Hematopoietic multipotent progenitor cell treated with erythropoietin and hydrocortisone succinate and interleukin-3 and kit ligand, for 17 days (in vitro differentiated cells): Measurements from ENCODE around the gene GPC5.
"Not testable (repeated sequence)": the region's sequence is repeated elsewhere in the genome, so short reads cannot be mapped to it uniquely, and the experiment has no call there.

ENCODE experiments used
- DNase-seq: peaks from one replicate; pipeline ENCODE4 v3.0.0-alpha.2; 2015; ENCODE audit warnings: low spot score

Gene GPC5

DNA sequence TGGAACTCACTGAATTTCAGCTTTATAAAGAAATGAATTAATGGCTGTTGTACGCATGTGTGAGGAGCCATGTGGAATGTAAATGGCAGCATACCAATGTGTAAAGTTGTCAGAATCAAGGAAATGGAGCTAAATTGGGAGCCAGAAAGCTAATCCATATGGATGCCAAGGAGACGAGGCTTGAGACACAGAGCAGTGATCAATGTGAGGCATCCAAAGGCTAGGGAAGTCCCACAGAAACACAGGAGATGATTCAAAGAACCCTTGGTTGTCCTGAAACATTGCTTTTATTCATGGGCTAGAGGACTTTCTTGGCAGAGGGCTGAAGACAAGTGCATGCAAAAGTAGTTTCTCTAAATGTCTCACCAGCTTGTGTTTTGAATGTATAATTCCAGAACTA is 1271.7 kb downstream of the GPC5 start:
- DNase-seq, result no peak

GRCh38 chr13:92671821-92672220 is 1273.4 kb downstream of the GPC5 start:
- no peak for DNase-seq

- no peak for DNase-seq
Measured at GRCh38 chr13:92676246-92676645, 1277.8 kb downstream of the GPC5 start.

DNA sequence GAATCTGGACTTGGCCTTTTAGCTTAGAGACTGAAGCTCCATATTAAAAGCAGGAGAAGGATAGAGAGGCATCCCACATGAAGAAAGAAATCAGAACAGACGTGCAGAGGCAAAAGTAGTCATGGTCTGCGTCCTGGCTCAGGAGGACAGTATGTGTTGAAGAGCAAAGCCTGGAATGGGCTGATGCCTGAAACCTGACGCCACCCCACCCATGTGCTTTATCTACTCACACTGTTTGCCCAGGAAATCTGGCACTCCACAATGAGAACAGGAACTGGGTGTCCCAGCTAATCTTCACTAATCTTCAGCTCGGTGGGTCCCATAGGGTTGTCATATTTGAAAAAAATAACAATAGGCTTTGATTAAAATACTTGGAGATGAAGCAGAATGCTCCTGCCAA is 1279.2 kb downstream of the GPC5 start:
- DNase-seq, result no peak

- no peak for DNase-seq
Measured at GRCh38 chr13:92679602-92680001, 1281.2 kb downstream of the GPC5 start.

DNA sequence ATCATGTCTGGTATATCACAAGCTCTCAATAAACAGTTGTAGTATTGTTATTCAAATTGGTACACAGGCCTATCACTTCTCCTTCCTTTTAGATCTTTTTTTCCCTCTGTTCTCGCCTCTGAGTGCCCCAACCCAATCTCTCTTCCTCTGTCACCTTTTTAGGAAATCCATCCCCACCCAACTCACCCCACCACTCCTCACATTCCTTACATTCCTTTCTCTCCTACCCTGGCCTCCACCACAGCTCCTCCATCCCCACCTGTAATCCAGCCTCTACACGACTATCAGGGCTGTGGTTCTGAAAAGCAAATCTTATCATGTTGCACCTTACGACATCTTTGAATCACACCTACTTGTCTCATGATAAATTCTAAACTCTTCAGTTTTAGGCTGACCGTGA is 1282.8 kb downstream of the GPC5 start:
- no peak for DNase-seq

GRCh38 chr13:92682832-92683517 is 1284.6 kb downstream of the GPC5 start:
- DNase-seq, result no peak

DNA sequence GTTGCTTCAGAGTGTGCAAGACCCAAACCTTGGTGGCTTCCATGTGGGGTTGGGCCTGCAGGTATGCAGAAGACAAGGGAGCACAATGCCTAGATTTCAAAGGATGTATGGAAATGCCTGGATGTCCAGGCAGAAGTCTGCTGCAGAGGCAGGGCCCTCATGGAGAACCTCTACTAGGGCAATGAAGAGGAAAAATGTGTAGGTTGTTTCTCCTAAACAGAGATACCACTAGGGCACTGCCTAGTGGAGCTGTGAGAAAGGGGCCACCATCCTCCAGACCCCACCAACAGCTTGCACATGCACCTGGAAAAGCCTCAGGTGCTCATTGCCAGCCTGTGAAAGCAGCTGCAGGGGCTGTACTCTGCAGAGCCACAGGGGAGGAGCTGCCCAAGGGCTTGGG is 1295.6 kb downstream of the GPC5 start:
- no peak for DNase-seq

DNA sequence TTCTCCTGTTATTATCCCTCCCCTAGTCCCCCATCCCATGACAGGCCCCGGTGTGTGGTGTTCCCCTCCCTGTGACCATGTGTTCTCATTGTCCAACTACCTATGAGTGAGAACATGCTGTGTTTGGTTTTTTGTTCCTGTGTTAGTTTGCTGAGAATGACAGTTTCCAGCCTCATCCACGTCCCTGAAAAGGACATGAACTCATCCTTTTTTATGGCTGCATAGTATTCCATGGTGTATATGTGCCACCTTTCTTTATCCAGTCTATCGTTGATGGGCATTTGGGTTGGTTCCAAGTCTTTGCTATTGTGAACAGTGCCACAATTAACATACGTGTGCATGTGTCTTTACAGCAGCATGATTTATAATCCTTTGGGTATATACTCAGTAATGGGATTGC is 1297.4 kb downstream of the GPC5 start:
- DNase-seq, result not testable (repeated sequence)

DNA sequence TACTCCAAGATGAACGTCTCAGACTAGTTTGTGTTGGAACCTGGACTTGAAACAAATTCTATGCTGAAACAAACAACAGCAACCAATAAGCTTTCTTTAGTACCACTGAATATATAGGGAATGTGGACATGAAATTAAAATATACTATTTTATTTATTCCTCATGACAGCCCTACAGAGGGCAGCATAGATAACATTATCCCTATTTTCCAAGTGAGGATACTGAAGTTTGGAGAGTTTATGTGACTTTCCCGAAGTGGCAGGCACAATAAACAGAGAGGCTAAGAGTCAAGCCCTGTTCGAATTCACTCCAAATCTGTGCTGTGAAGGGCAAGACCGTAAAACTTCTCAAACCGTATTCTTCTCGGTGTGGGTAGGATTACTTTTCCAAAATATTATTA is 1318.3 kb downstream of the GPC5 start:
- no peak for DNase-seq

- no peak for DNase-seq
Measured at GRCh38 chr13:92717857-92718256, 1319.4 kb downstream of the GPC5 start.

DNA sequence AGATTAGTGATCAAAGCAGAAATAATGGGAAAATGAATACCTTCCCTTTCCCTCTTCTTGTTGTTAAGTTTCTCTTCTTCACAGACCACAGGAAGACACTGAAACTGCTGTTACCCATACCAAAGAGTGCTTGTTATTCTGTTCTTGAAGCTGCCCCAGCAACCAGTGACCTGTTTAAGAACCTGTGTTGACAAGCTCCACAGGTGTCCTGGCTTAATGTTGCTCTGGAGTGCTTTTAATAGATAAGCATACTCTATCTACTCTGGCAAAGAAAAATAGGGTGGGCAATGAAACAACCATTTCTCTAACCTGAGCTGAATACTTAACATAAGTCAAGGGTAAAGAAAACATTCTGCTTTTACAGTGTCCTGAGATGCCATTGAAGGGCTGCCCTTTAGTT is 1321.4 kb downstream of the GPC5 start:
- DNase-seq, result no peak

GRCh38 chr13:92721620-92722019 is 1323.2 kb downstream of the GPC5 start:
- DNase-seq, result no peak

GRCh38 chr13:92727118-92727517 is 1328.7 kb downstream of the GPC5 start:
- DNase-seq, result no peak

DNA sequence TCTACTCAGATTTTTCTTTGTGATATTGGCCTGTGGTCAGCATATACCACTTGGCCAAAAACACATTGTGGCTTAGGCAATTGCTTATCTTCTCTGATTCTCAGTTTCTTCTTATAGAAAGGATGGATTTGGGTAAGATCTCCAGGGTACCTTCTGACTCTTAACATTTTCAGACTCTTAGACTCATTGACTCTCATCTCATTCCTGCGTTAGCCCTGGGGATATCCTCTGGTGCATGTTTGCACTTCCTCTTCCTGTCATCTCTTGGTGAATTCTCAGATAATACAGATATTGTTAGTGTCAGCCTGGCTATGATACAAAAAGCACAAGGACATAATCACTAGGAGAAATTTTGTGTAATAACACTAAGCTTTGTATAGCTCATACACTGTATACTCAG is 1335.6 kb downstream of the GPC5 start:
- no peak for DNase-seq

GRCh38 chr13:92734545-92734944 is 1336.1 kb downstream of the GPC5 start:
- DNase-seq, result no peak

- no peak for DNase-seq
Measured at GRCh38 chr13:92735909-92736308, 1337.5 kb downstream of the GPC5 start.

DNA sequence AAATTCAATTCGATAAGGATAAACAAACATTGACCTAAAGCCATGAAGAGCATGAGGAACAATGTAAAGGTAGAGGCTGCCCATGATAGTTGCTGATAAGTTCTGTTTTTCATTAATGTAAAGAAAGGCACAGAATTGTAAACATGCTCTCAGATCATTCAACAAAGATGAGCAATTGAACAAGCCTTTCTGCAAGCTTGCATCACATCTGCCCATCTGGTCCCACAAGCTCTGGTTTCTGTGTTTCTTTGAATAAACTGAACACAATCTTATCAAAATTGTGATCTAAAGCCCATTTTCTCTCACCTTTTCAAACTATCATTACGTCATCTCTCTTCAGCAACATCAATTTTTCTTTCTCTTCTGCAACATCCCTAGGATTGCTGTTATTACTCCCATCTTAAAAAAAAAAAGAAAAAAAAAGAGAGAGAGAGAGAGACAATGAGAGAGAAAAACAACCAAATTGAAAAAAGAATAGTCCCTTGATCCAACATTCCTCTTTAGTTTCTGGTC is 1340.9 kb downstream of the GPC5 start:
- DNase-seq, result no peak

DNA sequence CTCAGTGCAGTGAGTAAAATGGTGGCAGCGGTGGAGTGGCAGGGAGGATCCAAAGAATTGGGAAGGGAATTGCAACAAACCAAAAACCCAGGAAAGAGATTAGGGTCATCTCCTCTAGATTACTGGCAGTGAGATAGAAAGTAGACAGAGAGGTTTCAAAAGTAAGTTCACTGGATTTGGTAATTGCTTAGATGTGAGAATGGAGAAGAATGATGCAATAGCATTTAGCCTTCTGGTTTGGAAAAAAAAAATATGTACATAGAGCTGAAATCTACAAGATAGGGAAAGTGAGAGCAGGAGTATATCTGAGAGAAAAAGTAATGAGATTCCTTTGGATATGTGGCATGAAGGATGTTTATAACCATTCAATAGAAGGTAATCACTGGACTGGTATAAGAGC is 1345.6 kb downstream of the GPC5 start:
- no peak for DNase-seq

- DNase-seq, result no peak
Measured at GRCh38 chr13:92745258-92745657, 1346.8 kb downstream of the GPC5 start.

DNA sequence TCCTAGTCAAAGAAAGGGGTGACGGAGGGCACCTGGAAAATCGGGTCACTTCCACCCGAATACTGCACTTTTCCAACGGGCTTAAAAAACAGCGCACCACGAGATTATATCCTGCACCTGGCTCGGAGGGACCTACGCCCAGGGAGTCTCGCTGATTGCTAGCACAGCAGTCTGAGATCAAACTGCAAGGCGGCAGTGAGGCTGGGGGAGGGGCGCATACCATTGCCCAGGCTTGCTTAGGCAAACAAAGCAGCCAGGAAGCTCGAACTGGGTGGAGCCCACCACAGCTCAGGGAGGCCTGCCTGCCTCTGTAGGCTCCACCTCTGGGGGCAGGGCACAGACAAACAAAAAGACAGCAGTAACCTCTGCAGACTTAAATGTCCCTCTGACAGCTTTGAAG is 1354.3 kb downstream of the GPC5 start:
- not testable (repeated sequence) for DNase-seq

- no peak for DNase-seq
Measured at GRCh38 chr13:92761710-92762109, 1363.3 kb downstream of the GPC5 start.

GRCh38 chr13:92767468-92767867 is 1369.0 kb downstream of the GPC5 start:
- DNase-seq, result no peak

DNA sequence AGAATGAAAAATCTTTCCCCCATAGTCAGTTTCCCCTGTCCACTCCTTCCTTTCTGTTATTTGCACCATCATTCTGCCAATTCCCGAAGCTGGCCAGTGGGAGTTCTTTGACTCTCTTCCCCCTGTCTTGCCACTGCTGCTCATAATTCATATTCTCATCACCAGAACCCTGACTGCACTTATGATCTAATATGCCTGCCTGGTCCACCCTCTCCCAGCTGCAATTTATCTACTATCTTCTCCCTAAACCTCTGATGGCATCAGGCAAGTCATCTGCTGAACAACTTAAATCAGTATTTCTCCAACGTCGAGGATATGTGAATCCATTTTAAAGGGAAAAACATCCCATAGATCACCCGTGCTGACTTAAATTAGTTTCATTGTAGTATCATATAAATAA is 1370.2 kb downstream of the GPC5 start:
- no peak for DNase-seq
